H1 (cell line): ENCODE measurements around the gene WBP1L. TPM values are rescaled to one million over a fixed set of nuclear protein-coding genes. Genes with fewer than 3 reads are reported as not detected.

Experiments used
- CTCF ChIA-PET: fragments of 300-600 bp; sonication (Branson Sonifier 250); formaldehyde crosslinking; loops from one replicate; lab custom pipeline; 2021; ENCODE audit not compliant: partially characterized antibody; lab: Charles Lee
- POLR2A ChIA-PET: fragments of 300-600 bp; sonication (Branson Sonifier 250); formaldehyde crosslinking; loops from one replicate; lab custom pipeline; 2021; ENCODE audit warnings: inconsistent platforms; ENCODE audit not compliant: partially characterized antibody; lab: Charles Lee
- DNase-seq, 2 experiments: peaks; one replicate each; pipeline versions ENCODE4 v3.0.0 to v3.0.0-alpha.2; 2010 to 2022; ENCODE audit warnings: low spot score in 2 of 2, low read depth in 1 of 2, mixed read lengths in 1 of 2
- FAIRE-seq: peaks from 2 replicates; lab custom pipeline; 2011; peaks lifted over from hg19 to GRCh38; lab: Jason Lieb, UNC
- H2AFZ ChIP-seq: 2 replicates; pipeline ENCODE4 v1.8.1; 2012; ENCODE audit warnings: low read length, inconsistent platforms
- H2AK5ac ChIP-seq: 2 replicates; pipeline ENCODE4 v1.6.1; 2013; ENCODE audit warnings: low read depth, low read length
- H2BK120ac ChIP-seq: replicated peaks from 2 replicates; pipeline ENCODE3; 2013; ENCODE audit warnings: low read depth, low read length, inconsistent platforms
- H2BK12ac ChIP-seq: 2 replicates; pipeline ENCODE4 v1.6.1; 2013; ENCODE audit warnings: low read depth, low read length
- H2BK15ac ChIP-seq: 2 replicates; pipeline ENCODE4 v1.6.1; 2013; ENCODE audit warnings: low read length
- H2BK20ac ChIP-seq: 2 replicates; pipeline ENCODE4 v1.6.1; 2013; ENCODE audit warnings: low read length
- H2BK5ac ChIP-seq: 2 replicates; pipeline ENCODE4 v1.6.1; 2013; ENCODE audit warnings: low read depth, low read length
- H3K14ac ChIP-seq: 2 replicates; pipeline ENCODE4 v1.6.1; 2013; ENCODE audit warnings: inconsistent platforms; ENCODE audit not compliant: insufficient read length
- H3K18ac ChIP-seq: 2 replicates; pipeline ENCODE4 v1.6.1; 2013; ENCODE audit warnings: low read length; ENCODE audit errors: extremely low read depth
- H3K23ac ChIP-seq: 2 replicates; pipeline ENCODE4 v1.6.1; 2013; ENCODE audit warnings: inconsistent platforms; ENCODE audit not compliant: insufficient read length
- H3K23me2 ChIP-seq: 2 replicates; pipeline ENCODE4 v1.6.1; 2013; ENCODE audit warnings: low read depth, low read length
- H3K27ac ChIP-seq: 2 replicates; pipeline ENCODE4 v1.6.1; 2011; ENCODE audit warnings: low read depth, low read length, inconsistent platforms
- H3K27me3 ChIP-seq, 4 experiments: replicated peaks in 1 of 4; 1 replicate in 1 of 4; 2 replicates in 3 of 4; pipeline versions ENCODE4 v1.6.1 to v1.8.1; 2011 to 2013; ENCODE audit warnings: low read length in 3 of 4, mild to moderate bottlenecking in 3 of 4, inconsistent platforms in 2 of 4, mixed read lengths in 2 of 4, moderate library complexity in 1 of 4; ENCODE audit not compliant: control insufficient read depth in 3 of 4, insufficient read depth in 3 of 4; ENCODE audit errors: extremely low read depth in 1 of 4
- H3K36me3 ChIP-seq, 4 experiments: 2 replicates each; pipeline versions ENCODE4 v1.6.1 to v1.8.1; 2011 to 2013; ENCODE audit warnings: mild to moderate bottlenecking in 4 of 4, low read length in 3 of 4, moderate library complexity in 2 of 4, control low read depth in 1 of 4, inconsistent platforms in 1 of 4; ENCODE audit not compliant: insufficient read depth in 4 of 4, control insufficient read depth in 2 of 4
- H3K4ac ChIP-seq: replicated peaks from 2 replicates; pipeline ENCODE3; 2013; ENCODE audit warnings: low read length, low read depth, mixed read lengths, inconsistent platforms; ENCODE audit not compliant: insufficient read length
- H3K4me1 ChIP-seq, 4 experiments: replicated peaks in 1 of 4; 1 replicate in 1 of 4; 2 replicates in 3 of 4; pipeline versions ENCODE4 v1.6.1 to v1.8.1; 2011 to 2013; ENCODE audit warnings: low read length in 3 of 4, inconsistent platforms in 2 of 4, mixed read lengths in 1 of 4; ENCODE audit not compliant: insufficient read depth in 4 of 4, control insufficient read depth in 3 of 4
- H3K4me2 ChIP-seq, 2 experiments: 2 replicates each; pipeline versions ENCODE4 v1.6.1 to v1.8.1; 2011 to 2013; ENCODE audit warnings: low read depth in 2 of 2, low read length in 2 of 2, control low read depth in 1 of 2, inconsistent platforms in 1 of 2, mild to moderate bottlenecking in 1 of 2; ENCODE audit not compliant: insufficient read depth in 1 of 2
- H3K4me3 ChIP-seq, 4 experiments: fragments of 200-600, 300-600 bp in 1 of 4; sonication (generic), shearing (Covaris generic), sonication (Bioruptor Twin) in 1 of 4; 2 replicates each; pipeline versions ENCODE4 v1.5.1 to v1.8.1; 2011 to 2016; ENCODE audit warnings: low read length in 4 of 4, low read depth in 3 of 4, control low read depth in 2 of 4, inconsistent platforms in 2 of 4, mild to moderate bottlenecking in 2 of 4, mixed read lengths in 1 of 4, moderate library complexity in 1 of 4; ENCODE audit not compliant: insufficient read depth in 2 of 4; ENCODE audit errors: extremely low read depth in 1 of 4
- H3K56ac ChIP-seq: replicated peaks from 2 replicates; pipeline ENCODE3; 2013; ENCODE audit warnings: low read depth, mild to moderate bottlenecking, mixed read lengths, low read length, inconsistent platforms; ENCODE audit not compliant: insufficient read length
- H3K79me1 ChIP-seq: 2 replicates; pipeline ENCODE4 v1.6.1; 2013; ENCODE audit warnings: low read depth, low read length, control low read depth
- H3K79me2 ChIP-seq, 2 experiments: 2 replicates each; pipeline versions ENCODE4 v1.6.1 to v1.8.1; 2012 to 2013; ENCODE audit warnings: low read length in 2 of 2, mild to moderate bottlenecking in 2 of 2, inconsistent platforms in 1 of 2; ENCODE audit not compliant: insufficient read depth in 2 of 2, control insufficient read depth in 1 of 2
- H3K9ac ChIP-seq, 4 experiments: replicated peaks in 1 of 4; 1 replicate in 1 of 4; 2 replicates in 3 of 4; pipeline versions ENCODE4 v1.6.1 to v1.8.1; 2011 to 2013; ENCODE audit warnings: low read depth in 3 of 4, low read length in 3 of 4, control low read depth in 2 of 4, mild to moderate bottlenecking in 2 of 4, moderate library complexity in 2 of 4, inconsistent platforms in 1 of 4; ENCODE audit errors: extremely low read depth in 1 of 4
- H3K9me3 ChIP-seq, 2 experiments: 2 replicates each; pipeline versions ENCODE4 v1.6.1 to v1.8.1; 2012 to 2013; ENCODE audit warnings: mild to moderate bottlenecking in 2 of 2, moderate library complexity in 2 of 2, control low read depth in 1 of 2, inconsistent platforms in 1 of 2, low read depth in 1 of 2, low read length in 1 of 2, mixed read lengths in 1 of 2; ENCODE audit not compliant: insufficient read depth in 2 of 2
- H4K20me1 ChIP-seq, 2 experiments: replicated peaks in 1 of 2; 2 replicates each; pipeline versions ENCODE3 to v1.8.1; 2011 to 2013; ENCODE audit warnings: inconsistent platforms in 2 of 2, low read length in 2 of 2, mild to moderate bottlenecking in 1 of 2; ENCODE audit not compliant: insufficient read depth in 2 of 2, control insufficient read depth in 1 of 2
- H4K5ac ChIP-seq: 2 replicates; pipeline ENCODE4 v1.6.1; 2013; ENCODE audit warnings: low read length, low read depth, mixed read lengths, inconsistent platforms; ENCODE audit not compliant: insufficient read length
- H4K8ac ChIP-seq: 2 replicates; pipeline ENCODE4 v1.8.0; 2013; ENCODE audit warnings: mild to moderate bottlenecking, moderate library complexity, low read length, inconsistent platforms; ENCODE audit not compliant: insufficient read depth; ENCODE audit errors: extremely low read depth
- H4K91ac ChIP-seq: replicated peaks from 2 replicates; pipeline ENCODE3; 2013; ENCODE audit warnings: low read length, mixed read lengths, inconsistent platforms; ENCODE audit not compliant: insufficient read length
- BCL11A ChIP-seq, 2 experiments: IDR thresholded peaks; one replicate each; pipeline ENCODE4 v1.6.1; 2011; ENCODE audit warnings: low read depth in 2 of 2, low read length in 2 of 2, mild to moderate bottlenecking in 2 of 2
- CBX5 ChIP-seq: fragments of 300-800, 300-1000 bp; sonication (generic); IDR thresholded peaks from 2 replicates; pipeline ENCODE4 v1.7.1; 2016; ENCODE audit warnings: antibody characterized with exemption, low read length, low read depth
- CBX8 ChIP-seq: fragments of 300-800, 300-1000 bp; sonication (generic); IDR thresholded peaks from 2 replicates; pipeline ENCODE4 v1.7.1; 2016; ENCODE audit warnings: low read depth, low read length, borderline replicate concordance
- CEBPB ChIP-seq: IDR thresholded peaks from 2 replicates; pipeline ENCODE4 v1.6.1; 2012; ENCODE audit warnings: low read depth, low read length
- CHD1 ChIP-seq: IDR thresholded peaks from 2 replicates; pipeline ENCODE4 v1.6.1; 2012; ENCODE audit warnings: low read depth, low read length, improper control_type of control experiment
- CREB1 ChIP-seq: IDR thresholded peaks from 2 replicates; pipeline ENCODE4 v1.6.1; 2012; ENCODE audit warnings: inconsistent platforms
- CTCF ChIP-seq, 3 experiments: IDR thresholded peaks; 1 replicate in 2 of 3; 2 replicates in 1 of 3; pipeline versions ENCODE4 v1.5.1 to v1.6.1; 2011; ENCODE audit warnings: low read length in 3 of 3, mild to moderate bottlenecking in 3 of 3, inconsistent platforms in 2 of 3, low read depth in 1 of 3, moderate library complexity in 1 of 3; ENCODE audit not compliant: insufficient read depth in 1 of 3; ENCODE audit errors: control extremely low read depth in 1 of 3
- EZH2 ChIP-seq: fragments of 200-600 bp; sonication (generic); IDR thresholded peaks from 2 replicates; pipeline ENCODE4 v1.7.1; 2012; ENCODE audit warnings: low read depth, mild to moderate bottlenecking, moderate library complexity, low read length, inconsistent platforms; ENCODE audit not compliant: severe bottlenecking
- KDM5A ChIP-seq: fragments of 200-600 bp; IDR thresholded peaks from 2 replicates; pipeline ENCODE4 v1.7.1; 2012; ENCODE audit warnings: mild to moderate bottlenecking, low read length, inconsistent platforms, mixed read lengths
- MAX ChIP-seq: IDR thresholded peaks from 2 replicates; pipeline ENCODE4 v1.6.1; 2012; ENCODE audit warnings: inconsistent platforms
- SRF ChIP-seq: IDR thresholded peaks from 2 replicates; pipeline ENCODE4 v1.6.1; 2011; ENCODE audit warnings: mild to moderate bottlenecking, low read depth, low read length, moderate library complexity
- ZNF274 ChIP-seq: IDR thresholded peaks from 2 replicates; pipeline ENCODE4 v1.7.0; 2012; ENCODE audit warnings: low read length, borderline replicate concordance; ENCODE audit errors: extremely low read depth
- WGBS, 2 experiments: shearing (Covaris generic) in 1 of 2; methylation state at CpG; one replicate each; pipeline versions ENCODE4 v1.1.6 to v1.1.7; 2013 to 2015; ENCODE audit warnings: low lambda C conversion rate in 2 of 2, mixed read lengths in 2 of 2, inconsistent platforms in 1 of 2, low coverage in 1 of 2, missing lambda C conversion rate in 1 of 2; ENCODE audit not compliant: insufficient replicate concordance in 2 of 2, insufficient coverage in 1 of 2, insufficient read length in 1 of 2; ENCODE audit errors: extremely low coverage in 1 of 2, missing lambda C conversion rate in 1 of 2; 5-methylcytosine and 5-hydroxymethylcytosine counted together
- polyA plus RNA-seq, 7 experiments: library from polyadenylated mRNA; depleted of rRNA in 3 of 7; stranded (reverse) in 5 of 7; unstranded in 2 of 7; fragments of >200 nt in 5 of 7; fragments of 200-250 nt in 2 of 7; gene quantifications; 1 replicate in 5 of 7; 2 replicates in 1 of 7; 4 replicates in 1 of 7; pipeline versions ENCODE4 v1.2.1 to v1.2.3, GENCODE V29; 2011 to 2013; ENCODE audit warnings: missing spikeins in 2 of 7, mixed read lengths in 2 of 7
- total RNA-seq: library from RNA; stranded (reverse); fragmentation: NEBNext Ultra II Directional; extraction: Animal tissue kit (Norgen Biotek cat#: 25700); gene quantifications from 2 replicates; pipeline ENCODE4 v1.2.1, GENCODE V29; 2021

WBP1L gene
- total and polyA plus RNA-seq, 2 of the 8 experiments (the other 6 are each of a cell fraction or from before 2014, with no cell fraction given) = 26.6 to 29.9 TPM

- H4K20me1 ChIP-seq = peaks cover 2 to 9% of the 10 kb centered on the region in 2 experiments
- H2AFZ ChIP-seq = no peak overlapping the region
- 87% methylated on average over 4 of the region's 4 CpGs; no CpG with 5 or more reads in 1 of the 2 experiments for WGBS, 2 experiments
- ChIA-PET POLR2A (interaction anchor here (0.9 kb wide), 1 partner anchor 18 kb away, joined by 3 read pairs; no protein-coding TSS in a partner anchor), CTCF (interaction anchor here (0.6 to 0.9 kb wide), 3 partner anchors 12 to 564 kb away, joined by 4 to 6 read pairs (median 4); no protein-coding TSS in a partner anchor)
- no peak overlapping the region for H4K91ac ChIP-seq
- peaks cover 0 to 61% of the 10 kb centered on the region in 2 experiments; a peak in 2 of 4 replicates for H3K79me2 ChIP-seq
- H3K14ac ChIP-seq = no peak overlapping the region
- no peak overlapping the region for H3K56ac ChIP-seq
- no peak overlapping the region for H3K23ac ChIP-seq
- H3K4me1 ChIP-seq = peaks cover 5 to 14% (median 11%) of the 10 kb centered on the region in 4 experiments; a peak in 6 of 7 replicates
- no peak overlapping the region for H3K18ac ChIP-seq
- no peak for FAIRE-seq
- H2BK20ac ChIP-seq = no peak overlapping the region
- no peak overlapping the region for H2BK15ac ChIP-seq
- H4K8ac ChIP-seq = no peak overlapping the region
- H2BK120ac ChIP-seq = no peak overlapping the region
- H2BK5ac ChIP-seq = no peak overlapping the region
- H3K9me3 ChIP-seq = no peaks in the 10 kb centered on the region
- DNase-seq = no peak
- H4K5ac ChIP-seq = no peak overlapping the region
- no peak overlapping the region for H3K4me3 ChIP-seq
- H3K23me2 ChIP-seq = no peaks in the 10 kb centered on the region; the same call in 1 of the 2 replicates
- peak overlapping the region; percentile 21 for H3K4ac ChIP-seq
- no peak overlapping the region for H2AK5ac ChIP-seq
- peaks cover 4% of the 10 kb centered on the region for H3K79me1 ChIP-seq
- no peak overlapping the region for H2BK12ac ChIP-seq
- H3K27me3 ChIP-seq = no peaks in the 10 kb centered on the region
- H3K36me3 ChIP-seq = peaks cover 7 to 32% (median 8%) of the 10 kb centered on the region in 4 experiments; a peak in 6 of 8 replicates
- H3K4me2 ChIP-seq = no peak overlapping the region
- no peak overlapping the region for H3K9ac ChIP-seq
- H3K27ac ChIP-seq = no peak overlapping the region
- TF ChIP-seq CREB1 (no peak), CHD1 (no peak), MAX (no peak), KDM5A (no peak), CBX5 (no peak), SRF (no peak), EZH2 (no peak), CBX8 (no peak), CEBPB (no peak), ZNF274 (no peak), BCL11A (IDR thresholded peaks at IDR 0.05; ENCODE audit: low read depth in 2 of 2, low read length in 2 of 2) (no peak), CTCF (IDR thresholded peaks at IDR 0.05; ENCODE audit: control extremely low read depth in 1 of 3, insufficient read depth in 1 of 3, low read depth in 1 of 3, low read length in 3 of 3) (no peak)
Observed at GRCh38 chr10:102721954-102722353, 21.8 kb upstream of the WBP1L start.
